HG03378 (cell line): Measurements from ENCODE around the gene MYBPH.

Experiments used
- ATAC-seq: cut with Tn5 transposase; IDR thresholded peaks from one replicate; pipeline ENCODE4 v1.9.1; 2021; ENCODE audit warnings: mild to moderate bottlenecking, moderate library complexity; ENCODE audit not compliant: unreplicated experiment

The MYBPH gene

GRCh38 chr1:203131548-203132200 is 44.0 kb downstream of the MYBPH start:
- no peak for ATAC-seq

DNA sequence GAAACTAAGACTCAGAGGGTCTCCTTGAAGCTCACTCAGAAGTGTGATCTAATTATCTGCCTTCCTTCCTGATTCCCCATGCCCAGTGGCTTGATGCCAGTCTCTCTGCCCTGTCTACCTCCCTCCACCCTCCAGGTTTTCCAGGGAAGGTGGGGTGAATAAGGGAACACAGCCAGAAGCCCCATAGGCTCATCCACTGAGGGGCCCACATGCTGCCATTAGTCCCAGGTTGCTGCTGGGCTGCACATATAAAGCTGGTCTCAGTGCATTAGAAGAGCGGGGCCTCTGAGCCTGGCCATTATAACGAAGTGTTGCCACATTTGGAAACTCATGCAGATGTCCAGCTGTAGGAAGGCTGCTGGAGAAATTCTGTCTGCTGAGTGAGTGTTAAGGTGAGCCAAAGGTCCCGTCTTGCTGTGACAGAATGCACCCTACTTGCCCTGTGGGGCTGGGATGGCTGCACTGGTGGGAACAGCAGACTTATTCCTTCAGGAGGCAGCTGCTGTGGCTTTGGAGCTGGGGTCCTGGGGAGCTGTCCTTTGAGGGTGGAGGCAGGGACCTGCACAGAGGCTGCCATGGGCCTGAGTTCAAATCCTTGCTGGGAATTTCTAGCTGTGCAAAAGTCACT is 45.2 kb downstream of the MYBPH start:
- no peak for ATAC-seq

GRCh38 chr1:203129501-203130231 is 46.0 kb downstream of the MYBPH start:
- ATAC-seq, result no peak

DNA sequence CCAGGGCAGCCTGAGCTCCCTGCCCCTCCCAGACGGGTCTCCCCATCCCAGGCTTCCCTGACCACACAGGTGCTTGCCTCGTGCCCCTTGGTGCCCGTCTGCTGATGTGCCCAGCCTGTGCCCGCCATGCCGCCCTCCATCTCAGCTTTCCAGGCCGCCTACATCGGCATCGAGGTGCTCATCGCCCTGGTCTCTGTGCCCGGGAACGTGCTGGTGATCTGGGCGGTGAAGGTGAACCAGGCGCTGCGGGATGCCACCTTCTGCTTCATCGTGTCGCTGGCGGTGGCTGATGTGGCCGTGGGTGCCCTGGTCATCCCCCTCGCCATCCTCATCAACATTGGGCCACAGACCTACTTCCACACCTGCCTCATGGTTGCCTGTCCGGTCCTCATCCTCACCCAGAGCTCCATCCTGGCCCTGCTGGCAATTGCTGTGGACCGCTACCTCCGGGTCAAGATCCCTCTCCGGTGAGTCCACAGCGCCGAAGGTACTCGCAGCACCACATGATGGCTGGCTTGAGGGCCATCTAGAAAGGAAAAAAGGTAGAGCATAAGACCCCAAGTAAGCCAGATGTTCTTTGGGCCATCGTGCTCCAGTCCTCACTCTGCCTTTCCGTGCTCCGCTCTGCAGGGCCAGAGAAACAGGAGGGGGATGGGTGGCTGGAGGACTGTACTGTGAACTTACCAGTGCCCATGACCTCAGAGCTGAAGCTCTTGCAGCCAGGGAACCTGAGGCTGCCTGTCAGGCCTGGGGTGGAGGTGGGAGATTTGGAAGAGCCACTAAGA is 46.7 kb downstream of the MYBPH start:
- ATAC-seq, result no peak

DNA sequence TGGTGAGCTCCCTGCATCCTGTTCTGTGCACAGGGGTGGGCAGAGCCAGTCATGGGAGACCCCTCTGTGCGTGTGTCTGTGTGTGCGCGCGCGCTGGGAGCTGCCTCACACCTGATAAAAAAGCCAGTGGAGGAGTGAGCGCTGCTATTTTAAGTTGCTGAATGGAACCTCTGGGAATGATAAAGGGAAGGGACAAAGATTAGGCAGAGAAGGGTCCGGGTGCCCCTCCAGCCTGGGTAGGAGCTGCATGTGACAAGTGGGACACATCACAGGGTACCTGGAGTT is 47.3 kb downstream of the MYBPH start:
- no peak for ATAC-seq

- no peak for ATAC-seq
Measured at GRCh38 chr1:203127666-203128430, 47.8 kb downstream of the MYBPH start, which contains the start of gene ADORA1. TSS of gene ADORA1 (plus strand) at chr1:203127726. CDS start at chr1:203128842, 1,116 bp downstream.

- no peak for ATAC-seq
Measured at GRCh38 chr1:203126866-203127665, 48.6 kb downstream of the MYBPH start.

GRCh38 chr1:203126151-203126865 is 49.3 kb downstream of the MYBPH start:
- ATAC-seq, result no peak

GRCh38 chr1:203124546-203125317 is 50.9 kb downstream of the MYBPH start:
- no peak for ATAC-seq

GRCh38 chr1:203124011-203124410 is 51.6 kb downstream of the MYBPH start:
- ATAC-seq, result no peak

GRCh38 chr1:203122159-203122558 is 53.5 kb downstream of the MYBPH start:
- no peak for ATAC-seq

- no peak for ATAC-seq
Measured at GRCh38 chr1:203121186-203122015, 54.2 kb downstream of the MYBPH start.

- ATAC-seq, result no peak
Measured at GRCh38 chr1:203120325-203121153, 55.1 kb downstream of the MYBPH start.
